Measurements from ENCODE around the gene ZNF335. TPM values are rescaled to one million over a fixed set of nuclear protein-coding genes. Genes with fewer than 3 reads are reported as not detected.

The ZNF335 gene
- total RNA-seq, 1 donor from 2014 or later: 23.9 TPM

DNA sequence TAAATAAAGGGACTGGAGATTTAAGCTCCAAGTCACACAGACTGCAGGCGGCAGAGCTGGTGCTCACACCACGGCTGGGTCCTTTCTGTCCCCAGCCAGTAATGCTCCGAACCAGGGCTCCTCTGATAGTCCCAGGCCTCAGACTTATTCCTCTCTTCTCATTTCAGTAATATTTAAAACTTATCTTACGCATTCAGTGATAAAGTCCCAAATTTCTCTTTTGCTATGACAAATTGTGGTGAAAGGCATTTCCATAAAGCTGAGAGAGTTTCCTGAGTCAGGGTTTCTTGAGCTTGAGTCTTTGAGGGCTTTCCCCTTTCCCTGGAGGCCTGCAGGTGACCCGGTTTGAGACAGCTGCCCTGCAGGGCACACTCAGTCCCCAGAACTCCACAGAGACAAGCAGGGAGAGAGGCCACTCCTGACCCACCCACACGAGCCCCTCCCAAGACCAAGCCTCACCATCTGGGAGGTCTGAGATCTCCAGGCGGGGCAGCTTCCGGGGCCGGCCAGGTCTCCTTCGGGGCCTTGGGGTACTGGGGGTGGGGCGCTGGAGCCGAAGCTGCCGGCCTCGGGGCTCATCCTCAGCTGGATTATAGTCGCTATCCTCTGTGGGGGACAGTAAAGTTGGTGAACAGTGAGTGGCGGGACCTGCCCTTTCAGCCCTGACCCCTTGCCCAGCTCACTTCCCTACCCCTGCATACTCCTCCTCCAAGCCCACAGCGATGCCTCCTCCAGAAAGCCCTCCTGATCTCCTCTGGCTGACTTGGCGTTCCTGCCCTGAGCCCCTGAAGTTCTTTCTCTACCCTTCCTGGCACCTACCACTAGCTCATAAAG lies 6.6 kb downstream of the ZNF335 start:
- Mint-ChIP-seq H3K4me3 (ENCODE audit: unreplicated experiment) (no peak overlapping the region), H3K4me1 (ENCODE audit: unreplicated experiment) (peaks cover 14% of the 10 kb centered on the region), H3K9me3 (ENCODE audit: unreplicated experiment) (no peaks in the 10 kb centered on the region), H3K36me3 (ENCODE audit: unreplicated experiment) (peaks cover 24% of the 10 kb centered on the region), H3K27me3 (ENCODE audit: unreplicated experiment) (no peaks in the 10 kb centered on the region), H3K27ac (ENCODE audit: unreplicated experiment) (no peak overlapping the region)
- DNase-seq (ENCODE audit: extremely low spot score, unreplicated experiment): no peak
- TF ChIP-seq, protein P1, sequence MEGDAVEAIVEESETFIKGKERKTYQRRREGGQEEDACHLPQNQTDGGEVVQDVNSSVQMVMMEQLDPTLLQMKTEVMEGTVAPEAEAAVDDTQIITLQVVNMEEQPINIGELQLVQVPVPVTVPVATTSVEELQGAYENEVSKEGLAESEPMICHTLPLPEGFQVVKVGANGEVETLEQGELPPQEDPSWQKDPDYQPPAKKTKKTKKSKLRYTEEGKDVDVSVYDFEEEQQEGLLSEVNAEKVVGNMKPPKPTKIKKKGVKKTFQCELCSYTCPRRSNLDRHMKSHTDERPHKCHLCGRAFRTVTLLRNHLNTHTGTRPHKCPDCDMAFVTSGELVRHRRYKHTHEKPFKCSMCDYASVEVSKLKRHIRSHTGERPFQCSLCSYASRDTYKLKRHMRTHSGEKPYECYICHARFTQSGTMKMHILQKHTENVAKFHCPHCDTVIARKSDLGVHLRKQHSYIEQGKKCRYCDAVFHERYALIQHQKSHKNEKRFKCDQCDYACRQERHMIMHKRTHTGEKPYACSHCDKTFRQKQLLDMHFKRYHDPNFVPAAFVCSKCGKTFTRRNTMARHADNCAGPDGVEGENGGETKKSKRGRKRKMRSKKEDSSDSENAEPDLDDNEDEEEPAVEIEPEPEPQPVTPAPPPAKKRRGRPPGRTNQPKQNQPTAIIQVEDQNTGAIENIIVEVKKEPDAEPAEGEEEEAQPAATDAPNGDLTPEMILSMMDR (IDR thresholded peaks at IDR 0.05): no peak

DNA sequence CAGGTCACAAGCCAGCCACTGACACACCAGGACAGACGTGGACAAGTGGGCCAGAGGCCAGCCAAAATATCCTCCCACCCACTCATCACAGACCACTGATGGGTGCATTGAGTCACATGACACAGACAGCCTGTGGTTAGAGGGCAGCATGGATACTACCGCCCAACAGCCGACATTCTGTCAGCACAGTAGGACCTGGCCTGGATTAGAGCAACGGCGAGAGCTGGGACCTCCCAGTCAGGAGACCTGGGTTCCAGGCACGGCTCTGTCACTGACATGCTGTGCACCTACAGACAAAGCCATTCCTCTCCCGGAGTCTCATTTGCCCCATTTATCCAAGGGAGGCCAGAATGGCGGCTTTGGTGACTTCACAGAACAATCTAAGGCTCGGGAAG lies 8.0 kb downstream of the ZNF335 start:
- Mint-ChIP-seq H3K27me3 (ENCODE audit: unreplicated experiment) (no peaks in the 10 kb centered on the region), H3K4me3 (ENCODE audit: unreplicated experiment) (no peak overlapping the region), H3K27ac (ENCODE audit: unreplicated experiment) (no peak overlapping the region), H3K4me1 (ENCODE audit: unreplicated experiment) (peaks cover under 1% of the 10 kb centered on the region), H3K9me3 (ENCODE audit: unreplicated experiment) (no peaks in the 10 kb centered on the region), H3K36me3 (ENCODE audit: unreplicated experiment) (peaks cover 34% of the 10 kb centered on the region)
- TF ChIP-seq, protein P1 (IDR thresholded peaks at IDR 0.05): no peak
- no peak for DNase-seq (ENCODE audit: extremely low spot score, unreplicated experiment)

DNA sequence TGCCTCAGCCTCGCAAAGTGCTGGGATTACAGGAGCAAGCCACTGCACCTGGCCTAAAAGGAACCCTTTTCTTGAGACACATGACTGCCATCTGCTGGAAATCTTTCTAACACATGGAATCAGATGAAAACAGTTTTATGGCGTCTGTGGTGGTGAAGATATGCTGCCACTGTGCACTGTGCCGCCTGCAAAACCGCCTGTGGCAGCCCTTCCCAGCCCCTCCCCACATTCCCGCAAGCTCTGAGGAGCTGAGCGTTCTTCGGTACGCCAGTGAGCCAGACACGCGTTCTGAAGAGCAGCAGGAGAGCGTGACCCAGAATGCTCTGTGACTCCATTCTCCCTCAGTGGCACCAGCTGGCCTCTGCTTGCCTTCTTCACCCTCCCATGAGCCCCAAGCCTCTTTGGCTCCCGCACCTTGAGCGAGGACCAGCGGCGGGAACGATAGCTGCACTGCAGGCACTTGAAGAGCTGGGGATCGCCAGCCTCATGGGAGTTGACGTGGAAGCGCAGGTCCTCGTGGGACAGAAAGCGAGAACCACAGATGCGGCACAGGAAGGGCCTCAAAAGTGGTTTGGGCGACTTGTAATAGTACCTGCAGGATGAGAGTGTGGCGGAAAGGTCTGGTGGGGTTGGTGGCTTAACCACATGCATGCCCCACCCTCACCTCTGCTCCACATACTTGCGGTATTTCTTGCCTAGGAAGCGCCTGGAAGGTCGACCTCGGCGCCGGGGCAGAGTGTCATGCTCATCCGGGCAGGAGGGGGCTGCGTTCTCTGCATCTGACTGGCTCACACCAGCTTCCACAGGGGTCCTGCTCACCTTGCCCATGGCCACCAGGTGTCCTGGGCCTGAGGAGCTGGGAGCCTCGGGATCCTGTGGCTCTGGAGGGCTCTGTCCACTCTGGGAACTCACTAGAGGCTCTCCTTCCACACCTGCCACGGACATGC lies 8.7 kb downstream of the ZNF335 start:
- no peak overlapping the region for H3K4me3 Mint-ChIP-seq (ENCODE audit: unreplicated experiment)
- TF ChIP-seq, protein P1 (IDR thresholded peaks at IDR 0.05): peak; percentile 55
- H3K4me1 Mint-ChIP-seq (ENCODE audit: unreplicated experiment): no peaks in the 10 kb centered on the region
- H3K27me3 Mint-ChIP-seq (ENCODE audit: unreplicated experiment): no peaks in the 10 kb centered on the region
- peaks cover 40% of the 10 kb centered on the region for H3K36me3 Mint-ChIP-seq (ENCODE audit: unreplicated experiment)
- H3K27ac Mint-ChIP-seq (ENCODE audit: unreplicated experiment): no peak overlapping the region
- no peak for DNase-seq (ENCODE audit: extremely low spot score, unreplicated experiment)
- no peaks in the 10 kb centered on the region for H3K9me3 Mint-ChIP-seq (ENCODE audit: unreplicated experiment)

DNA sequence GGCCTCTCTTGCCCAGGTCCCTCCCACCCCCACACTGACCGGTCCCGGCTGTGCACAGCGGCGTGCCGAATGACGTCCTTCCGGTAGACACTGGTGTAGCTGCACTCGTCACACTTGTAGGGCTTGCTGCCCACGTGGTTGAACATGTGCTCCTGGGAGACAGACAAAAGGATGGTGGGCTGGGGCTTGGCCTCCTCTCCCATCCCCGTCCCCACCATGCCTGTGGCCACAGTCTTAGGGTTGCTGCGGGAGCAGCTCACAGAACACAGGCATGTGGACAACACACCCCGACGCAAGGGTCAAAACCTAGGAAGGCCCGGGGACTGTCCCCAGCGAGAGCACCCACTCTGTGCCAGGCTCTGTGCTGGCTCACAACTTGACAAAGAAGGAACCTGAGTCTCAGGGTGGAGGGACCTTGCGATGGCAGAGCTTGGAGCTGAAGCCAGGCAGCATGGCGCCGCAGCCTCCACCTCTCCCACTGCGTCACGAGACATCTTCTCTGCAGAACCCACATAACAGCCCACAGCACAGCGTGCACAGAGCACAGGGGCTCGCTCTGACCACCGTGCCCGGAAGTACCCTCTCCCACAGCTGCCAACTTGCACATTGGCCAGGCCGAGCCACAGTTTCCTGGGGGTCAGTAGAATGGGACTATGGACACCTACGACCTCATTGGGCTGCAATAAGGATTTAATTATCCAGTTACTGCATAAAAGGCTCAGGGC lies 9.8 kb downstream of the ZNF335 start:
- TF ChIP-seq, protein P1 (IDR thresholded peaks at IDR 0.05): no peak
- Mint-ChIP-seq H3K27me3 (ENCODE audit: unreplicated experiment) (no peaks in the 10 kb centered on the region), H3K27ac (ENCODE audit: unreplicated experiment) (no peak overlapping the region), H3K4me1 (ENCODE audit: unreplicated experiment) (no peaks in the 10 kb centered on the region), H3K4me3 (ENCODE audit: unreplicated experiment) (no peak overlapping the region), H3K9me3 (ENCODE audit: unreplicated experiment) (no peaks in the 10 kb centered on the region), H3K36me3 (ENCODE audit: unreplicated experiment) (peaks cover 37% of the 10 kb centered on the region)
- no peak for DNase-seq (ENCODE audit: extremely low spot score, unreplicated experiment)

Measured in osteocyte (in vitro differentiated cells).